ENCODE data around the gene SYNJ2. TPM values are rescaled to one million over a fixed set of nuclear protein-coding genes. Genes with fewer than 3 reads are reported as not detected.
"Not testable (repeated sequence)": the region's sequence is repeated elsewhere in the genome, so short reads cannot be mapped to it uniquely, and the experiment has no call there.

The SYNJ2 gene
- total RNA-seq, 2 donors from 2014 or later = 19.6 to 30.4 TPM

DNA sequence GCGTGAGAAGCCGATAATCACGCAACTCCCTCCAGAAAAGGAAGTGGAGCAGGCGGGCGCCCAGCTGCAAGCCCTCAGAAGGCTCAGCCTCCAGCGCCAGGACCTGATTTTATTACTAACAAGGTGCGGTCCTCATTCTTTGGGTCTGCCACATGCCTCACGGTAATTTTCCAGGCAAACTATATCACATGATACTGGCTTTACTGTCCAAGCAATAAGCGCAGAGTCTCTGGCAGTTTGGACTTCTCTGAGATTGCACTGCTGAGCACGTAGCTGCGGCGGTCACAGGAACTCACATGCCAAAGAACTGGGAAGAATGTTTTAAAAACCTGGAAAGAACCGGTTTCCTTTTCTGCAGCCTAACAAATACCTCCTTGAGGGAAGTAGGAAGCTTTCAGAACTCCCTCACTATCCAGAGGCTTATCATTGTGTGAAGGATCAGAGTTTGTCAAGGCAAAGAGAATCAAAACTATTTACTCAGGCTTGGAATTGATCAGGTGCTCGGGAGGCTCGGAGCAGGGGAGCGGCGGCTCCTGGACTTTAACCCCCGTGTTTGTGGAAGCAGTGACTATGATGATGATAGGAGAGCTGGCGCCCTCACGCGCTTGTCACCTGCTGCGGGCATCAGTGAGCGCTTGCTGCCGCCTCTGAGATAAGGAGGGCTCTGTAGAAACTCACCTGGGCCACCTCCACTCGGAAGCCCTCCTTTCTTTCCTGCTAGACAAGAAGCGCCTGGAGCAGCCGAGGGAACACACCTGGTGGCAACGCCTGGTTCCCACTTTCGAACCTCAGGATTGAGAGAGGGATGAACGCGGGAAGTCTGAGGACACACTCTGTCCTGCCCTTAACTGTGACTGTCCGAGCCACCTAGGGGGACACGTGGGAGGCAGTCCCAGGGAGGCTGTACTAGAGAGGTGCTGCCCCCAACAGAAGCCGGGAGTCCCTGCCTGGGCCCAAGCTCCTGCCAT is 27.2 kb upstream of the SYNJ2 start:
- intact Hi-C loops (cut with DNase I) = no loop called here
- DNase-seq (ENCODE audit: low spot score) = no peak

- DNase-seq (ENCODE audit: low spot score) = no peak
- intact Hi-C loops (cut with DNase I) = no loop called here
Measured at GRCh38 chr6:157955675-157956074, 26.0 kb upstream of the SYNJ2 start.

GRCh38 chr6:157956171-157956730 is 25.4 kb upstream of the SYNJ2 start:
- no peak for DNase-seq (ENCODE audit: low spot score)
- intact Hi-C loops (cut with DNase I) = no loop called here

DNA sequence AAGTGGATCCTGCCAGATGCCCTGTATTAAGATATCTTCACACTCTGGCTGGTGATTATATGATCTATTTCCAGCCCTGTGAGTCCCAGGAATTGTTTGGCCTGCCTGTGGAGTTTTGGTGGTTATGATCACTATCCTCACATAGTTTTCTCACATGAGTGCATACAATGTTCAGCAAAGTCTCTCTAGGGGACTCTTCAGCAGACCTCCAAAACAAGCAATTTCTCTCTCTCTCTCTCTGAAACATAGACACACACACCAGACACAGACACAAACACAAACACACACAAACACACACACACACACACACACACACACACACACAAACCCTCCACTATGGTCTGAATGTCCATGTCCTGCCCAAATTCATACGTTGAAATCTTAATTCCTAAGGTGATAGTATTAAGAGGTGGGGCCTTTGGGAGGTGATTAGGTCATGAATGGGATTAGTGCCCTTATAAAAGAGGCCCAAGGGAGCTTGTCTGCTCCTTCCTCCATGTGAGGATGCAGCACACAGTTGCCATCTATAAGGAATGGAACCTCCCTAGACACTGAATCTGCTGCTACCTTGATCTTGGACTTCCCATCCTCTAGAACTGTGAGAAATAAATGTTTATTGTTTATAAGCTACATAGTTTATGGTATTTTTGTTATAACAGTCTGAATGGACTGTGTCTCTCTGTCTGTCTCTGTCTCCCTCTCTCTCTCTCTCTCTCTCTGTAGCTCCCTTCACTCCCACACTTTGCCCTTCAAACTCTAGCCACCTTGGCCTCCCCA is 22.0 kb upstream of the SYNJ2 start:
- no peak for DNase-seq (ENCODE audit: low spot score)
- intact Hi-C loops (cut with DNase I) = no loop called here

- intact Hi-C loops (cut with DNase I) = no loop called here
- DNase-seq (ENCODE audit: low spot score) = no peak
Measured at GRCh38 chr6:157961153-157961831, 20.4 kb upstream of the SYNJ2 start.

DNA sequence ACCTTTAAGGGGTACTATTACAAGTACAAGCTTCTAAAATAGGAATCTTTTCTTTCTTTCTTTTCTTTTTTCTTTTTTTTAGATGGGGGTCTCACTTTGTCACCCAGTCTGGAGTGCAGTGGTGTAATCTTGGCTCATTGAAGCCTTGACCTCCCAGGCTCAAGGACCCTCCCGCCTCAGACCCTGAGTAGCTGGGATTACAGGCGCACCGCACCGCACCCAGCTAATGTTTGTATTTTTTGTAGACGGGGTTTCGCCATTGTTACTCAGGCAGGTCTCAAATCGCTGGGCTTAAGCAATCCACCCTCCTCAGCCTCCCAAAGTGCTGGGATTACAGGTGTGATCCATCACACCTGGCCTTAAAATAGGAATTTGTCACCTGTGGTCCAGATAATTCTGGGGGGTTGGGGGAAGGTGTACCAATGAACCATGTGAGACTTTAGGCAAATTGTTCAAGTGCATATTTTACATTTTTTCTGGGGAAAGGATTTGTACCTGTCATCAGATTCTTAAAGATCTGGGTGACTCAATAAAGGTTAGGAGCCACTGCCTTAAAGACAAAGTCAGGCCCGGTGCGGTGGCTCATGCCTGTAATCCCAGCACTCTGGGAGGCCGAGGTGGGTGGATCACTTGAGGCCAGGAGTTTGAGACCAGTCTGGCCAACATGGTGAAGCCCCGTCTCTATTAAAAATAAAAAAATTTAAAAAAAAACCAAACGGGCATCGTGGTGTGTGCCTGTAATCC is 19.7 kb upstream of the SYNJ2 start:
- no peak for DNase-seq (ENCODE audit: low spot score)
- intact Hi-C loops (cut with DNase I) = no loop called here

DNA sequence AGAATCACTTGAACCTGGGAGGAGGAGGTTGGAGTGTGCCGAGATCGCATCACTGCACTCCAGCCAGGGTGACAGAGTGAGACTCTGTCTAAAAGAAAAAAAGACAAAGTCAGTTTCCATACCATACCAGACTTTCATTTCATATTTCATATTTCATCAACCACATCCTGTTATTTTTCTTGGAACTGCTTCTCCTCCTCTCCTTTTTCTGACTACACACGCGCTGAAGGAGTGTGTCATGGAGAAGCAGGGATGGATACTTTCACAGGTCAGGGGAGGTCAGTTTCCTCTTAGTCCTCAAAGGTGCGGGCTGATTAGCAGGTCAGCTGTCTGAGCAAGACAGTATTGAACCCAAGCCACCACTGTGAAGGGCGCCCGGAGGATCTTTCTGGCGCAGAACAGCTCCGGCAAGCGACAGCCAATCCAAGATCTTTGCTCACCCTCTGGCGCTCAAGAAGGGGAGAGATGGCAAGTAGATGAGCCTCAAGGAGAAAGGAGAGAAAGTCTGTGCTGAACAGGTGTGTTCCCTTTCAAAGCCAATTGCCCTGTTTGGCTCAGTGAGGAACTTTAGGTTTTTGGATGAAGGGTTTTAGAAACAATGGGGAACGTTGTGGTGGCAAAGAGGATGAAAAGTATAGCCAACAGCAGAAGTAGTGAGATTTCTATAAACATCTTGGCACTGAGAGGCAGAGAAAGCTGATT is 18.9 kb upstream of the SYNJ2 start:
- intact Hi-C loops (cut with DNase I) = no loop called here
- no peak for DNase-seq (ENCODE audit: low spot score)

DNA sequence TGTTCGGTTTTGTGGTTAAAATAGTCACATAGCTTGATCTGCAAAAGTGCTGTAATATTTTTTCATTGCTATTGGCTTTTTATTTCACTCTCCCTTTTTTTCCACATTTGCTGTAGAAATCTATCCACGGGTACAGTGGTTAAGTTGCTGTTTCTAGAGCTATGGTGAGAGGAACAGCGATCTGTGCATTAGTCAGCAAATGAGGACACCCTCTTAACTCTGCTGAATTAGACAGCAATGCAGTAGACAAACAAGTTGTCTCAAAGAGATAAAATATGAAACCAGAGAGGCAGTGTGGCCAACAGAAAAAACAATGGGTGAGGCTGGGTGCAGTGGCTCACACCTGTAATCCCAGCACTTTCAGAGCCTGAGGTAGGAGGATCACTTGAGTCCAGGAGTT is 17.6 kb upstream of the SYNJ2 start:
- DNase-seq (ENCODE audit: low spot score) = no peak
- intact Hi-C loops (cut with DNase I) = no loop called here

DNA sequence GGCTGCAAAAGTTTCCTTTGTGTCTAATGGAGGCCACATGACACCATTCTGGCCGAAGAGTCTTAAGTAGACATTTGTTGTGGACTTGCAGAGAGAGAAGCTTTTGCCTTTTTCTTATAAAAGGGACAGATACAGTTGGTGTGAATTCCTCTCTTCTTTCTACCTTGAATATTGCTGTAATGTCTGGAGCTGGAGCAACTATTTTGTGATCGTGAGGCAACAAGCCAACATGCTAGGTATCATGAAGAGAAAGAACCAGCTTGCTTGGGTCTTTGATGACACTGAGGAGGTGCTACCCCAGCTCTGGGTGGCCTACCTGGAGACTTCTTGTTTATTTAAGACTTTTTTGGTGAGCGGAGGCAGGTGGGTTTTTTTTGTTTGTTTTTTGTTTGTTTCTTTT is 16.3 kb upstream of the SYNJ2 start:
- intact Hi-C loops (cut with DNase I) = no loop called here
- no peak for DNase-seq (ENCODE audit: low spot score)

DNA sequence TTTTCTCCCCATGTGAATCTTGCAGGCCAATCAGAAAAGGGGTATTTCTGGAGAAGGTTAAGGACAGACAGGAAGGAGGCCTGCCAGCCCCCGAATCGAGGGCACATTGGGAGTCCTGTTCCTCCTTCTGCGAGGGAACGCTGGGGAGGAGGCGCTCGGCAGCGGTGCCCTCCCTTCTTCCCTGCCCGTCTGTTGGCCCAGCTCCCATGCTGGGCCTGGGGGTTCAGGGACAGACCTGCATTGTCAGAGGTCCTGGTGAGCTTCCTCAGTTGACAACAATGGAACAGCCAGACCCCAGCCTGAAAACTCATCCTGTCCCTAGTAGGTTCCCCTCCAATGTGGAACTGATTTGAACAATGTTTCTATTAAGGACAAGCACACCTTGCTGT is 15.1 kb upstream of the SYNJ2 start:
- intact Hi-C loops (cut with DNase I) = no loop called here

GRCh38 chr6:157967020-157967419 is 14.6 kb upstream of the SYNJ2 start:
- intact Hi-C loops (cut with DNase I) = no loop called here
- no peak for DNase-seq (ENCODE audit: low spot score)

More for the DNA sequence above, 15.1 kb upstream of the SYNJ2 start:
- DNase-seq (ENCODE audit: low spot score) = no peak

DNA sequence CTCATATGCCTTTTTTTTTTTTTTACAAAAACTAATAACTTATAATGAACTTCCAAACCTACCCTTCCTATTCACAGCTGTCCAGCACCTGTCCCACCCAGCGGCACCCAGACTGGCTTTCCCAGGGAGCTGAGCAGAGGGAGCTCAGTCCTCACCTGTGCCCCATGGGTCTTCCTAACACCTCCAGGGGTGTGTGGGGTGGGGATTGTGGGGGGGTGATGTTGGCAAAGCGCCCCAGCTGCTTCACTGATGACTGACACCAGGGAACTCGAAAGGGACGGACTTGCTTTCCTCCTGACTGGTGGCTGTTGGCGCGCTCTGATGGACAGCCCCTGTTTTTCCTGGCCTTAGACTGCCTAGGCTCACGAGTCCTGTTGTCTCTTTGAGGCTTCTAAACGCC is 14.2 kb upstream of the SYNJ2 start:
- intact Hi-C loops (cut with DNase I) = no loop called here
- DNase-seq (ENCODE audit: low spot score) = no peak

DNA sequence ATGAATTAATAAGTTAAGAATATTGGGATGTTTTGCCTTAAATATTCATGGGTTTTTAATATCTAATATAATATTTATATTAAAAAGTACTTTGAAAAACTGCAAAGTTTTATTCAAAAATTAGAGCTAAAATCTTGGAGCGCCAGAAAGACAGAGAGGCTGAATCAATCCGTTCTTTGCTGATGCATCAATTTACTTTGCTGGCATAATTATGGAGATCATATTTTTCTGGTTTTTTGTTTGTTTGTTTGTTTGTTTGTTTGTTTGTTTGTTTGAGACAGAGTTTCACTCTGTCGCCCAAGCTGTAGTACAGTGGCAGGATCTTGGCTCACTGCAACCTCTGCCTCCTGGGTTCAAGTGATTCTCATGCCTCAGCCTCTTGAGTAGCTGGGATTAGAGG is 9.5 kb upstream of the SYNJ2 start:
- intact Hi-C loops (cut with DNase I) = loop anchor here in 1 of 2 donors (10.0 kb wide), 1 partner anchor 657 kb away; no protein-coding TSS in a partner anchor
- not testable (repeated sequence) for DNase-seq (ENCODE audit: low spot score)

GRCh38 chr6:157974341-157974894 is 7.2 kb upstream of the SYNJ2 start:
- intact Hi-C loops (cut with DNase I) = loop anchor here in 1 of 2 donors (10.0 kb wide), 1 partner anchor 660 kb away; no protein-coding TSS in a partner anchor
- no peak for DNase-seq (ENCODE audit: low spot score)

- no peak for DNase-seq (ENCODE audit: low spot score)
- intact Hi-C loops (cut with DNase I) = loop anchor here in 1 of 2 donors (10.0 kb wide), 1 partner anchor 660 kb away; no protein-coding TSS in a partner anchor
Measured at GRCh38 chr6:157974967-157975366, 6.7 kb upstream of the SYNJ2 start.

DNA sequence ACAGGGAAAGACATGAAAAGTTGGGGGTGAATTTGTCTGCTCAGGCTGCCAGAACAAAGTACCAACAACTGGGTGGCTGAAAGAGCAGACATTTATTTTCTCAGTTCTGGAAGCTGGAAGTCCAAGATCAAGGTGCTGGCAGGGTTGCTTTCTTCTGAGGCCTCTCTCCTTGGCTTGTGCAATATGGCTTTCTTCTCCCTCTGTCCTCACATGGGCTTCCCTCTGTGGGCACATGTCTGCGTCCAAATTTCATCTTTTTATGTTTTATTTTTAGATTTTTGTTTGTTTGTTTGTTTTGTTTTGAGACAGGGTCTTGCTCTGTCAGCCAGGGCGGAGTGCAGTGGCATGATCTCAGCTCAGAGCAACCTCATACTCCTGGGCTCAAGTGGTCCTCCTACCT is 6.2 kb upstream of the SYNJ2 start:
- intact Hi-C loops (cut with DNase I) = loop anchor here in 1 of 2 donors (10.0 kb wide), 1 partner anchor 661 kb away; no protein-coding TSS in a partner anchor
- DNase-seq (ENCODE audit: low spot score) = no peak

DNA sequence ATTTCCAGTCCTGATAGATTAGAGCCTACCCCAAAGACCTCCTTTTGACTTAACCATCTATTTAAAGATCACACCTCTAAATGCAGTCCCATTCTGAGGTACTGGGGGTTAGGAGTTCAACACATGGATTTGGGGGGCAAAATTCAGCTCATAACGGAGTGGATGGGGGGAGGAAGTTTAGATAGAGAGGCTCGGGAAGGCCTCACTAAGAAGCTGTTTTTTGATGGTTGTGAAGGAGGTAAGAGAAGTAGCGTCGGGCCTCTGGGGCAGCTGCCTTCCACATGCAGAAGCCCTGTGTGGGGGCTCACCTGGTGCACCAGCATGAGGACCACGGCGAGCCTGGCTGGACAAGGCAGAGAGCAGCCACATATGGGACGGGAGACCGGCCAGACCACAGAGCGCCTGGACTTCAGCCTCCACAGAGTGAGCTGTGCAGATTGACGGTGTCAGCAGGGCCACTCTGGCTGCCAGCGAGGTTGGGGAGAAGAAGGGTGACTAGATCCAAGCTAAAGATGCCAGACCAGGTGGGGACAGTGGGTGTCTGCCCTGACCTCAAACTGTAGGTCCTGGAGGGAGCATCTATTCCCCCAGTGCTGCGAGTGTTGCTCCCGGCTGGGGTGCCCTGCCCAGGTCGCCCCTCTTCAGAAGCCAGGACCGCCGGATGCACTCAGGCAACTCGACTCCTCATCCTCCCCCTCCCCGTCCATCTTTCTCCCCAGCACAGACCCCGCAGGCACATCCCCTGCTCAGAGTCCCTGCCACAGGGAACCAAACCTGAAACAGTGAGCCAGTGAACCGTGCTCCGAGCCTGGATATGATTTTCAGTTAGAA is 5.1 kb upstream of the SYNJ2 start:
- intact Hi-C loops (cut with DNase I) = loop anchor here in 1 of 2 donors (10.0 kb wide), 1 partner anchor 662 kb away; no protein-coding TSS in a partner anchor
- no peak for DNase-seq (ENCODE audit: low spot score)

All from posterior vena cava (tissue), 2 donors.